Testis (tissue), 2 donors: ENCODE measurements around the gene NEUROG2.

ENCODE experiments used
- CTCF ChIP-seq, 3 experiments: fragments of 450-650 bp in 2 of 3; fragments of 200-600 bp in 1 of 3; sonication (generic) in 1 of 3; IDR thresholded peaks; one replicate each; pipeline ENCODE4 v1.5.1; 2016 to 2019; ENCODE audit warnings: antibody characterized with exemption in 3 of 3, mild to moderate bottlenecking in 2 of 3, moderate library complexity in 1 of 3
- POLR2A ChIP-seq: fragments of 450-650 bp; IDR thresholded peaks from one replicate; pipeline ENCODE4 v1.6.1; 2017; ENCODE audit warnings: antibody characterized with exemption, mild to moderate bottlenecking, moderate library complexity

DNA sequence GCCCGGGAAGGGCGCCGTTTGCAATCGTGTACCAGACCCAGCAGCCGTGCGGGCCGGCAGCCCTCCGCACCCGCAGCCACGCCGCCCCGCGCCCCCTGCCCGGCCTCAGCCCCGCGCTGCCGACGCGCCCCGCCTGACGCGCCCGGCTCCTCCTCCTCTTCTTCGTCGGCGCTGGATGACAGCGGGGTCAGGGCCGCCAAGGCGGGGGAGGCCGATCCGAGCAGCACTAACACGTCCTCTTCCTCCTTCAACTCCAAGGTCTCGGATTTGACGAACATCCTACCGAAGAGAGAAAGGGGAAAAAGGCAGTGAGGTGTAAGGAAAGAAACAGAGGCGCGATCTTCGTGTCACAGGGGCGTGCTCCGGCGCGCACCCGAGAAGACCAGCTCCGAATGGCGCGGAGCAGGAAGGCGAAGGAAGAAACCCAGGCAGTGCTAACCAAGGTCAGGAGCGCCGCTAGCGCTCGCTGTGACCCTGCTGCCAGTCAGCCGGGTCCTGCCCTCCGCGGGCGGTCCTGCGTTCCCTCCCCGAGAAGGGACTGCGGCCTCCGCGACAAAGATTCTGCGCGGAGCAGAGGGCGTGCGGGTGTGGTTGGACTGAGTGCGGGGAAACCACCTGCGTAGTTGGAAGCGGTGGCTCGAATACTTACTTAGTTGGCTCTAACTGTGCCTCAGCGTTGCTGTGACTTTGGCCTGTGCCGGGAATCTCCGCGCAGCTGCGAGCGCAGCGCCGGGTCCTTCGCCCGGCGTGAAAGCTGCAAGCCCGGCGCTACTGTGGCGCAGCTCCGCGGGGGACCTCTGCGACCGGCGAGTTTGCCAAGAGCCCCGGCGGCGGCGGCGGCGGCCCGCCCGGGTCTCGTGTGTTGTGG is 548 bp downstream of the NEUROG2 start:
- TF ChIP-seq CTCF (IDR thresholded peaks at IDR 0.05) (no peak), POLR2A (no peak)
